ENCODE data around the gene MAPK8. TPM values are rescaled to one million over a fixed set of nuclear protein-coding genes. Genes with fewer than 3 reads are reported as not detected.

MAPK8 gene
- total RNA-seq, 1 experiment from 2014 or later: 40.1 TPM

DNA sequence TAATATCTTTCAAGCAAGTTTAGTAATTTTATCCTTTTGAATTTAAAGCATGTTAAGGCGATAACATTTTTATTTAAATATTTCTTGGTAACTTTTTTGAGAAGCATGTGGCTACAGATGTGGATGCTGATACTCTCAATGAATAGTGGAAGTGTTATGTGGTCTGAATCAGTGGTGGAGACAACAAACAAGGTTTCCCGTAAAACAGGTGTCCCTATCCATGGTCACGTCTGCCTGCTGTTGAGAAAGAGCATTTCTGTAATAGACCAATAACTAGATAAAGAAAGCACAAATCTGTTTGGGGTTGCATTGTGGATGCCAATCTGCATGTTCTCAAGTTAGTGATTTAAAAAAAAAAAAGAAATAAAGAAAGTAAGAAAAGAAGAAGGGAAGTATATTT, 13.9 kb upstream of the MAPK8 start:
- no peak for DNase-seq (ENCODE audit: low read depth)

GRCh38 chr10:48294431-48294830, 12.0 kb upstream of the MAPK8 start:
- DNase-seq (ENCODE audit: low read depth): no peak

DNA sequence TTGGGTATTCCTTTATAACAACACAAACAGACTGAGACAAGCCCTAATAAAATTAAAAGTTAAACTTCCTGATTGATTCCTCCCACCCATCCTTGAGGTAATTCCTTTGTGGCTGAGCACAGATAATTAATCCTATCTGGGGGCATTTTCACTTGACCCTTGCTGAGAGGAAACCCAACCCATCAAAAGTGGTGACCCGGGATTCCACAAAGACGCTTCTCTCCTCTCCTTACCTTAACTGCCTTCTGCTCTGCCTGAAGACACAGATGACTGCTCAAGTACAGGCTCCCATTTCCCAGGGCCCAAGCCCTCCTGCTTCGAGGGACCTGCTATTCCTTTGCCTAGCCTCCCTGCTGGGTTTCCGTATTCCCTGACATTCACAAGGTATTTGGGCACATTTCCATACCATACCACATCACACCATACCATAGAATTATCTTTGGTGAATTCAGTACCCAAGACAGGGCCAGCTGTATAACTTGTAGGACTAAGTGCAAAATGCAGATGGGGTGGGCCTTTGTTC, 9.8 kb upstream of the MAPK8 start:
- no peak for DNase-seq (ENCODE audit: low read depth)

GRCh38 chr10:48299066-48299465, 7.4 kb upstream of the MAPK8 start:
- no peak for DNase-seq (ENCODE audit: low read depth)

DNA sequence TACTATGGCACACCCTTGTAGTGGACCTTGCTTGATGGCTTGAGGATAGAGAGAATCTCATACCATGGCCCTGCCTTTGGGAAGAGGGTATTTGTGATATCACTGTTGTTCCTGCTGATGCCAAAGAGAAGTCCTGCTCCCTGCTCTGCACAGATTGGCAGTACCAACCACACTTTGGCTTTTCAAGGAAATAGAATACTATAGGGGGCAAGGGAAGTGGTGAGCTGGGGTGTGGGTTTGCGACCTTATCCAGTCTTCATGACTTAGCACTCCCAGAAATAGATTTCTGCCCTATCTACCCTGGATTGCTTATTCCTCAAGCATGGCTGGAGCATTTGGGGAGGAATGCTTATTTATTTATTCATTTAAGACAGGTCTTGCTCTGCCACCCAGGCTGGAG, 6.8 kb upstream of the MAPK8 start:
- DNase-seq (ENCODE audit: low read depth): no peak

- DNase-seq (ENCODE audit: low read depth): no peak
Measured at GRCh38 chr10:48300556-48300955, 5.9 kb upstream of the MAPK8 start.

GRCh38 chr10:48302515-48303476, 3.7 kb upstream of the MAPK8 start:
- no peak for DNase-seq (ENCODE audit: low read depth)

DNA sequence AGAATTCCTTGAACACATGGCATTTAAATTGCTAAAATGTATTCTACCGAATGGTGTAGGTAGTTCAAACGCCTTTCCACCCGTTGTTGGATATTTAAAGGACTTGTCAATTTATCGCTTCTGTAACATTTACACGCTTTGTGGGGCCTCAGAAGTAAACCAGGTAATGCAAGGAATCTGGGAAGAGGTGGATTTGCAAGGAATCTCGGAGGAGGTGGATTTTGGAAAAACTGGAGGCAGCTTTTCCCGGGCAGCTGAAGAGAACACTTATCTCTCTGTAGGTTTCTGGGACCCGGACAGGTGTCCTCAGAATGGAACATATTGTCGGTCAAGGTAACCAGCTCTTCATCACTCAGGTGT, 592 bp upstream of the MAPK8 start:
- DNase-seq (ENCODE audit: low read depth): no peak

DNA sequence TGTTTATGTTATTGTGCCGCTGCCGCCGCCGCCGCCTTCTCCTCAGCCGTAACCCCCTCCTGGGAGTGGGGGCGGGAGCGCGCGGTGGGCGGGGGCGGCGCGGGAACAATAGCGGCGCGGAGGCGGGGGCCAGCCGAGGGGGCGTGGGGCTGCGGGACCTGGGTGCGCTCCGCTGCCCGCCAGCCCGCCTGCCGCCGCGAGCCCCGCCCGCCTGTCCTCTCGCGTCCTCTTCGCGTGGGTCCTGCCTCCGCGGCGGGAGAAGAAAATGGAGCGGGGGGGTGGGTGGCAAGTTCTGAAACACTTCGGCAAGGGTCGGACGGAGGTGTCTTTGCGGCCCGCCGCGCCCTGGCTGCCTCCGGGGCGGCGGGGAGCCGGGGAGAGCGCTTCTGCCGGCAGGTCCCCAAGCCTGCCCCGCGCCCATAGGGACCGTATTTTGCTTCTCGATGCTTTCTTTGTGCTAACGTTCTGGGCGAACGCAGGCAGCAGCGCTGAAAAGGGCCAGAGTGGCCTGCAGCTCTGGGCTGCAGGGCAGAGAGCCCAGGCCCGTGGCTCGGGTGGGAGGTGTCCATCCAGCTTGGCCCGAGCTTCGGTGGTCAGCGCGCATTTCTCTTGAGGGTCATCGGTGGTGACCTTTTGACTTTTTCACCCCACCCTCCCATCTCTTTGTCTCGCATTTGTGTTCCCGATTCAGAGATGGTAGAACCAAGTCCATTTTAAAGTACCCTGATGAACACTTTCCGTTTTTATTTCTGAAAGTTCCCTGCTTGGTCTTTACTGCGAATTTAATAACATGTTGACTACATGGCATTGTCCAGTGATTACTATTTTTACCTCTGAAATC, 613 bp downstream of the MAPK8 start:
- peak; percentile 42 for DNase-seq (ENCODE audit: low read depth)

- no peak for DNase-seq (ENCODE audit: low read depth)
Measured at GRCh38 chr10:48307711-48308018, 1.2 kb downstream of the MAPK8 start.

- DNase-seq (ENCODE audit: low read depth): peak; percentile 75
Measured at GRCh38 chr10:48309711-48310226, 3.3 kb downstream of the MAPK8 start.

GRCh38 chr10:48314107-48314506, 7.6 kb downstream of the MAPK8 start:
- DNase-seq (ENCODE audit: low read depth): no peak

DNA sequence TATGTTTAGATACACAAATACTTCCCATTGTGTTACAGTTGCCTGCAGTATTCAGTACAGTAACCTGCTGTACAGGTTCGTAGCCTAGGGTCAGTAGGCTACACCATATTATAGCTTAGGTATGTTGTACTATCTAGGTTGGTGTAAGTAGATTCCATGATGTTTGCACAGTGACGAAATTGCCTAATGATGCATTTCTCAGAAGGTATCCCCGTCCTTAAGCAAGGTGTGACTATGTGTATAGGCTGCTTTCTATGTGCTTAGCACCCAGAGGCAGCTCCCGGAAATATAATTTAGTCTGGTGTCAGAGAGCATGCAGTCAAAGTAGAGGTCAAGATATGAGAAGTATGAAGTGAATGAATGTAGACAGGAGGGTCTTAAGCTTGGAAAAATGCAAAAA, 9.8 kb downstream of the MAPK8 start:
- DNase-seq (ENCODE audit: low read depth): no peak

GRCh38 chr10:48317321-48317990, 11.0 kb downstream of the MAPK8 start:
- no peak for DNase-seq (ENCODE audit: low read depth)

DNA sequence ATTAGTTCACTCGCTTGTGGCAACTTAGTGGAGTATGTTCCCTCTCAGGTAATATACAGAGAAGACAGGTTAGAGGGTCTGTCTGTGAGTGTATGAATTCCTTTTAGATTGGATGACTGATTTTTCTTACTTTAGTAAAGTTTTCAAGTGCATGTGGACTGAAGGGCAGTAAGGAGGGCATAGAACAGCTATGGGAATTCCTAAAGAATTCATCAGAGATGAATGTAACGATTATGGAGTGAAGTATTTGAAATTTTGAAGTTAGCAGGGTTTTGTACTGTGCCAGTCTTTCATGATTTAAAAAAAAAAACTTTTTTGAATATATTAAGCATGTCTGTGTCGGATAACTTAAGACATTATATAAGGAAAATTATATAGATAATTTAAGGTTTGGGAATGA, 15.5 kb downstream of the MAPK8 start:
- no peak for DNase-seq (ENCODE audit: low read depth)

GRCh38 chr10:48324580-48324979, 18.1 kb downstream of the MAPK8 start:
- DNase-seq (ENCODE audit: low read depth): no peak

GRCh38 chr10:48330269-48330668, 23.8 kb downstream of the MAPK8 start:
- DNase-seq (ENCODE audit: low read depth): no peak

DNA sequence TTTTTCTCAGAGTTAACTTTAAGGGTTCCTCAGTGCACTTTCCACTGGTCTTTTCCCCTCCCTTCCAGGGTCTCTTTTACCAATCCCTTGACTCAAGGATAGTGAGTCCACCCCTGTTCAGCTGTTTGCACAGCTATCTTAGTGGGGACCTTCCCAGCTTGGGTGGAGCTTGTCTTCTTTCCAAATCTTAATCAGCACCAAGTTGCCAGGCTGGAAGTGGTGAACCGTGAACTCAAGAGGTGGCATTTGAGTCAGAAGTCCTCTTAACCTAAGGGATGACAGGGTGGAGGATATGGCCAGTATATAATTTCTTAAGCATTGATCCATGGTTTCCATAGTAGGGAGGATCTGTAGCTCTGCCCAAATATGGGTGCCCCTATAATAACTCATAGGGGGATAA, 25.0 kb downstream of the MAPK8 start:
- no peak for DNase-seq (ENCODE audit: low read depth)

DNA sequence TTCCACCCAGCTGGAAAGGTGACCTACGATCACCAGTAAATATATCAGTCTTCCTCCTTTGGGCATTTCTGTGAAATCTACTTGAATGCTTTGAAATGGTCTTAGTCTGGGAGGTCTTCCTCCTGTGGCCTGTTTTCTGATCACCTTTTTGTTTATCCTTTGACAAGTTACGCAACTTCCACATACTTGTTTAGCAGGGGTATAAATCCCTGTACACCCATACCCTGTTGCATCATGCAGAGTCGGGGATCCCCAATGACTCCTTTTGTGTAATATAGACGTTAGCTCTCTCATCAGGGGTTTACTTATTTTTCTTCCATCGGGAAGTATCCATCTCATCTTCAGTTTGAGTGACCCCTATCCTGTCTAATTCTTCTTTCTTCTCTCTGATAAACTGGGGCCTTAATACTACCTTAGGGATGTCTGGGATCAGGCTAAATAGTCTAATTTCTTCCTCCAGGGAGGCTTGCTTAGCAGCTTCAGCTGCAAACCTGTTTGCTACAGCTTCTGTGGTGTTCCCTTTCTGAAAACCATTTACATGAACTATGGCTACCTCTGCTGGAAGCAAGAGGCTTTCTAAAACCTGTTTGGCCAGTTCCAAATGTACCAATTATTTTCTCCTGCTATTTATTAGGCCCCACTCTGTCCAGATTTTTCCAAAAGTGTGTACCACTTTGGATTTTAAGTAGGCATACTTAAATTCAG, 25.8 kb downstream of the MAPK8 start:
- no peak for DNase-seq (ENCODE audit: low read depth)

DNA sequence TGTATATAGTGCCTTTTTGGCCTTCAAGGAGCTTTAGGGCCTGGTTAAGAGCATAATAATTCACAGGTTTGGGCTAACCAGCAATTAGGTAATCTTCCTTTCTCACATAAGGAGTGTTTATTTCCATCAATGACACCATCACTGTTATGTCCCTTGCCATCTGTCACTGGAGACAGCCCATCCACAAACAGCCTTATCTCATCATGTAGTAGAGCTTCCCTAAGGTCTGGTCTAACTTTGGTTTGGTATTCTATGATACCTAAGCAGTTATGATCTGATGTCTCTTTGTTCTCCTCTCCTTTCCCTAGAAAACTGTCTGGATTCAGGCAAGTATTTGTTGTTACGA, 26.4 kb downstream of the MAPK8 start:
- no peak for DNase-seq (ENCODE audit: low read depth)

- DNase-seq (ENCODE audit: low read depth): no peak
Measured at GRCh38 chr10:48333856-48334255, 27.4 kb downstream of the MAPK8 start.

DNA sequence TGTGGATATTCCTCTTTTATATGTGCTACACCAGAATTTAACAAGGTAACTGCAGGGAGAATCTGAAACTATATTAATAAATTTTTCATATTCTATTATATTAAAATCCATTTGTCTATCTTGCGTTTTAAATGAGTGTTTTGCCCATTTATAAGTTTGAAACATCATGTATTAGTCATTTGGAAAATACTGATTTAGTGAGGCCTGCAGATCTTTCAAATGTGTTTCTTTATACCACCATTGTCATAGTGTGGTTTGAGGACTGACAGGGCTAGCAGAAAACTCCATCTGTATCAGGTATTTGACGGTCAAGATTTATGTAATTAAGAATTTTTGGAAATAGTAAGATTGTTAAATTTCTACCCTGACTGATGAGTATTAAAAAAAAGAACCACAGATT, 29.3 kb downstream of the MAPK8 start:
- DNase-seq (ENCODE audit: low read depth): no peak

All from RPMI7951 (cell line).